OCI-LY7 (cell line): ENCODE results near the gene CHEK1.

ENCODE experiments used
- EZH2phosphoT487 ChIP-seq: fragments of 200-600 bp; sonication (generic); IDR thresholded peaks from 2 replicates; pipeline ENCODE4 v1.6.1; 2018; ENCODE audit warnings: low read depth, borderline replicate concordance, mild to moderate bottlenecking, mixed run types, antibody characterized with exemption, low read length, moderate library complexity, mixed read lengths
- TF ChIP-seq, protein P1 (sequence below): fragments of 200-600 bp; sonication (generic); conservative IDR thresholded peaks from 2 replicates; pipeline ENCODE4 v1.5.1; 2014; ENCODE audit warnings: mild to moderate bottlenecking, antibody characterized with exemption, low read length, moderate library complexity, mixed read lengths

DNA sequence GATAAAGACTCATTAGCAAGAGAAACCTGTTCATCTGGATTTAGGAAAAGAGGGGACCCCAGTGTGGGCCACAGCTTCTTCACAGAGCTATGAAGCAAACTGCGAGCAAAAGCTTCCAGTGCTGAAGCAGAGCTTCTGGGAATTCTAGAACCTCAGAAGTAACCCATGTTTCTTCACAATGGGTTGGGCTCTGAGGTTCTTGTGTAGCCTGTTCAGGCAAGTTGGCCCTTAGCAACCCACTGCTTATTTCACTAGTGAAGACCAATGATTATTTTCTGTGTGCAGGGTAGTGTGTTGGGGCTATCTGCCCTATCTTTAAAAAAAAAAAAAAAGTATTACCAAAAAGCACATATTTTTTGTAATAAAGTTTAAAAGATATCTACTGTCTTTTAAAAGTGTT lies 55.8 kb downstream of the CHEK1 start, which contains the start of gene ACRV1:
- TF ChIP-seq, protein P1, sequence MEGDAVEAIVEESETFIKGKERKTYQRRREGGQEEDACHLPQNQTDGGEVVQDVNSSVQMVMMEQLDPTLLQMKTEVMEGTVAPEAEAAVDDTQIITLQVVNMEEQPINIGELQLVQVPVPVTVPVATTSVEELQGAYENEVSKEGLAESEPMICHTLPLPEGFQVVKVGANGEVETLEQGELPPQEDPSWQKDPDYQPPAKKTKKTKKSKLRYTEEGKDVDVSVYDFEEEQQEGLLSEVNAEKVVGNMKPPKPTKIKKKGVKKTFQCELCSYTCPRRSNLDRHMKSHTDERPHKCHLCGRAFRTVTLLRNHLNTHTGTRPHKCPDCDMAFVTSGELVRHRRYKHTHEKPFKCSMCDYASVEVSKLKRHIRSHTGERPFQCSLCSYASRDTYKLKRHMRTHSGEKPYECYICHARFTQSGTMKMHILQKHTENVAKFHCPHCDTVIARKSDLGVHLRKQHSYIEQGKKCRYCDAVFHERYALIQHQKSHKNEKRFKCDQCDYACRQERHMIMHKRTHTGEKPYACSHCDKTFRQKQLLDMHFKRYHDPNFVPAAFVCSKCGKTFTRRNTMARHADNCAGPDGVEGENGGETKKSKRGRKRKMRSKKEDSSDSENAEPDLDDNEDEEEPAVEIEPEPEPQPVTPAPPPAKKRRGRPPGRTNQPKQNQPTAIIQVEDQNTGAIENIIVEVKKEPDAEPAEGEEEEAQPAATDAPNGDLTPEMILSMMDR, result no peak
- no peak for TF ChIP-seq EZH2phosphoT487
